AG09309 (cell line): ENCODE results near the gene ZMYND8.

ENCODE experiments used
- DNase-seq: peaks from one replicate; pipeline ENCODE4 v3.0.0-alpha.2; 2010; ENCODE audit warnings: low read depth
- H3K4me3 ChIP-seq: 2 replicates; pipeline ENCODE4 v1.5.1; 2011; ENCODE audit warnings: mild to moderate bottlenecking, low read depth, low read length, moderate library complexity; ENCODE audit not compliant: control insufficient read depth
- TF ChIP-seq, protein P1 (sequence below): IDR thresholded peaks from 2 replicates; pipeline ENCODE4 v1.5.1; 2011; ENCODE audit warnings: mild to moderate bottlenecking, low read depth, low read length, inconsistent platforms; ENCODE audit not compliant: insufficient read depth, control insufficient read depth; ENCODE audit errors: missing control alignments

The ZMYND8 gene

DNA sequence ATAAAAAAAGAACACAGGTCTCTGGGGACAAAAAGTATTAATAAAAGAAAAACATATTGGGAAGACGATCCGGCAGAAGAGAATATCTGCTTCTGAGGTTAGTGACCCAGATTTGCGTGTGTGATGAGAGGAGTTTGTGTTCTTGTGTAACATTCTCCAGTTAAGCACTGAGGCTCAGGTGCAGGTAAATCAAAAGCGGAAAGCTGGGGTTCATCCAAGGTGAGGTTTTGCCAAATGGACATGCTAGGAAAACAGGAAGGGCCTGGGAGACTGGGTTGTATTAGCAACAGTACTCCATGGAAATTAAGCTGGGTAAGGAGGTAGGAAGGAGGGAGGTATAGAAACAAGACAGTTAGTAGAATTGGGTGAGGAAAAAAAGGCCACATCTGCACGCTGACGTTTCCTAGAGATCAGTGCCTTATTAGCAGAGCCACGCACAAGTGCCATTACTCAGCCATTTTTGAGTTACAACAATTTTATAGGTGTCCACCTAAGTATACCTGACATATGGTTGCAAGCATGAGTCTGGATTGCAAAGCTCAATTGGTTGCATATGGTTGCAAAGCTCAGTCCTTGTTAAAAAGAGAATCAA, 139.6 kb downstream of the ZMYND8 start:
- H3K4me3 ChIP-seq: no peak overlapping the region
- TF ChIP-seq, protein P1, sequence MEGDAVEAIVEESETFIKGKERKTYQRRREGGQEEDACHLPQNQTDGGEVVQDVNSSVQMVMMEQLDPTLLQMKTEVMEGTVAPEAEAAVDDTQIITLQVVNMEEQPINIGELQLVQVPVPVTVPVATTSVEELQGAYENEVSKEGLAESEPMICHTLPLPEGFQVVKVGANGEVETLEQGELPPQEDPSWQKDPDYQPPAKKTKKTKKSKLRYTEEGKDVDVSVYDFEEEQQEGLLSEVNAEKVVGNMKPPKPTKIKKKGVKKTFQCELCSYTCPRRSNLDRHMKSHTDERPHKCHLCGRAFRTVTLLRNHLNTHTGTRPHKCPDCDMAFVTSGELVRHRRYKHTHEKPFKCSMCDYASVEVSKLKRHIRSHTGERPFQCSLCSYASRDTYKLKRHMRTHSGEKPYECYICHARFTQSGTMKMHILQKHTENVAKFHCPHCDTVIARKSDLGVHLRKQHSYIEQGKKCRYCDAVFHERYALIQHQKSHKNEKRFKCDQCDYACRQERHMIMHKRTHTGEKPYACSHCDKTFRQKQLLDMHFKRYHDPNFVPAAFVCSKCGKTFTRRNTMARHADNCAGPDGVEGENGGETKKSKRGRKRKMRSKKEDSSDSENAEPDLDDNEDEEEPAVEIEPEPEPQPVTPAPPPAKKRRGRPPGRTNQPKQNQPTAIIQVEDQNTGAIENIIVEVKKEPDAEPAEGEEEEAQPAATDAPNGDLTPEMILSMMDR: no peak
- no peak for DNase-seq

DNA sequence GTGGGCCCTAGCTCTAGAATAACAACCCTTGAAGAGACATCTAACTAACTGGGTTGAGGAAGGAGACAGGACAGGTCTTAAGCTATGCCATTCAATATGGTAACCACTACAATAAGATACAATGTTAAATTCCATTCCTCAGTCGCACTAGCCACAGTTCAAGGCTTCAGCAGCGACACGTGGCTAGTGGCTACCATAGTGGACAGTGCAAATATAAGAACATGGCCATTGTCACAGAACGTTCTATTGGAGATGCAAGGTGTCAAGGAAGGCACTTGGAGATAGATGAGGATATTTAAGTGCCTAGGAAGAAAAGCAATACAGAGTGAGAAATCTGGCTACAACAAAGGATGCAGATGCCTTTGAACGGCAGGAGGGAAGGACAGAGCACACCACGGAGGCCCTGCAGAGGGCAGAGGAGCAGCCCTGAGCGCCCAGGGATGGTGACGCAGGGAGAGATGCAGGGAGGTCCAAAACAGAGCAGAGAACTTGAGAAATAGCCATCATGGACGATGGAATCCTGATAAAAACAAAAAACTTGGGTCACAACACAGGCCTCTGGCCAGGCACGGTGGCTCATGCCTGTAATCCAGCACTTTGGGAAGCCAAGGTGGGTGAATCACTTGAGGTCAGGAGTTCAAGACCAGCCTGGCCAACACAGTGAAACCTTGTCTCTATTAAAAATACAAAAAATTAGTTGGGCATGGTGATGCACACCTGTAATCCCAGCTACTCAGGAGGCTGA, 140.7 kb downstream of the ZMYND8 start:
- TF ChIP-seq, protein P1: no peak
- no peak overlapping the region for H3K4me3 ChIP-seq
- DNase-seq: no peak

DNA sequence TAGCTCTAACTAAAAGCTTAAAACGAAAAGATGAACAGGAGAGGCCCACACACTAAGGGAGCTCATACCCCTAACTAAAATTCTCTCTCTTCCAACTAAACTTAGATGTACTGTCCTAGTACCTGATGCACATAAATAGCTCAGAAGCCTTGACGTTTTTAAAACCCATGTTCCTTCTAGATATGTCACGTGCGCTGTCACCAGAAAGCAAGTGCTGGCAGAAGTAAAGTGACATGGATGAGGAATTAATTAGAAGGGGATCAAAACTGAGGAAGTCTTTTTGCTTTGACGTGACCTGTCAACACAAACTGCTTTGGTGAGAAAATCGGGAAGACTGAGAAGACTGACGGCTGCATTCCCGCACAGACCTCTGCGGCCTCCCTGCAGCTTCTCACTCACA, 142.5 kb downstream of the ZMYND8 start:
- no peak overlapping the region for H3K4me3 ChIP-seq
- TF ChIP-seq, protein P1: no peak
- DNase-seq: no peak

DNA sequence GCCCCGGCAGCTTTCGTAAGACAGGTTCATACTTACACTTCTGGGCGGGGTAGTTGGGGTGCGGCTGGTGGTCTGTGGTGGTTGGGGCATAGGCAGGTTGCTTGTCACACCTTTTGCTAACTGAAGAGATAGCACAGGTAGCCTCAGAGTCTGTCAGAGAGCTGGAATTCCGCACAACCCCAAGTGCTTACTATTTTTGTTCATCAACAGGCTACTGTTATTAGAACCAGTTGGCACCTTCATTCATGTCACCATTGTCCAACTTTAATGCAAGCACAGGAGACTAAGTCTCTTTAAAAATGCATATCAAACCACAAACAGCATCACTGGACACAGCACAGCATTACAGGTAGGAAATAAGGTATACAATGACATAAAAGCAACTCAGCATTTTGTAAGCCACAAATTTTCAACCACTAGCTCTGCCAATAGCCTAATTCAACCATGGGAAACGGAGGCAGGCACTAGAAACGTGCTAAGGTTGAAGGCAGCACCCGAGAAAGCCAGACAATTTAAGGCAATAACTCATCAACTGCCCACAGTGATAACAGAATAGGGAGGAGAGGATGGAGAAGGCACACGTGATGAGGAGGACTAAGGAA, 143.8 kb downstream of the ZMYND8 start:
- DNase-seq: no peak
- TF ChIP-seq, protein P1: no peak
- no peak overlapping the region for H3K4me3 ChIP-seq

DNA sequence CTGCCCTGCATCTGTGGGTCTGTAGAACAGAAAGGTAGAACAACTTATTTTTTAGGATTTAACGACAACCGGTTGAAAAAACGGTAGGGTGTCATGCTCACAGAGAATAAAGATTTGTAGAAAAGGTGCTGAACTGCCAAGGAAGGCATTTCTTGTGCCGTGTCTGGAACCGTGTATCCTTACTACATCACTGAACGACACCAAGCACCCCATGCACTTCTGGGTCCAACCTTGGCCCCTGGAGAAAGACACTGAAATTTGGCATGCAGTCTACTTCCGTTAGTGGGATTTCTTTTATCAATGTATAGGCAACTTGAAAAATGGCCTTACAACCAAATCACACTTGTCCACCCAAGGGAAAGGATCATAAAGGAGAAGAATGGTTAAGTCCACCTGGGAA, 145.5 kb downstream of the ZMYND8 start:
- TF ChIP-seq, protein P1: no peak
- DNase-seq: no peak
- no peak overlapping the region for H3K4me3 ChIP-seq

DNA sequence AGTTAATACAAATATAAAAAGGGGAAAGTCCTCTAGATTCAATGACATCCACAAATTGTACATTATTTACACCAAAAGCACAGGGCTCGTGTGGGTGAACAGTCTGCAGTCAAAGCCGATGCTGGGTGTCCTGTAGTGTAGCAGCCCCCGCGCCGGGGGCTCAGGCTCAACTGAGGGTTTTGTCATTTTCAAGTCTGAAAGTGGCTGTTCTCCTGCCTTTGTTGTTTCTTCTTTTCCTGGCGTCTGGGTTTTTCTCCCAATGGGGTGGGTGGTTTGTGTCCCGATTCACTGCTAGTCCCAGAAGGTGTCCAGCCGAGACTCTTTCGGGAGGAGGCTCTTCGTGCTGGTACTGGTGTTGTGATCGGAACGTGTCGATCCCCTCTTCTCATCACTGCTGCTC, 146.0 kb downstream of the ZMYND8 start:
- DNase-seq: no peak
- H3K4me3 ChIP-seq: no peak overlapping the region
- TF ChIP-seq, protein P1: no peak
